ENCODE measurements around the gene FRY.

Gene FRY

GRCh38 chr13:32261567-32261966 is 230.0 kb downstream of the FRY start:
- CTCF ChIA-PET, result interaction anchor here (0.5 to 1.6 kb wide), 3 partner anchors 15 to 182 kb away, joined by 3 to 4 read pairs (median 3); no protein-coding TSS in a partner anchor
- DNase-seq, result no peak
- H3K27me3 Mint-ChIP-seq, result no peaks in the 10 kb centered on the region
- no peak overlapping the region for H3K4me3 Mint-ChIP-seq
- no peak overlapping the region for H3K27ac Mint-ChIP-seq
- H3K36me3 Mint-ChIP-seq, result no peaks in the 10 kb centered on the region
- no peaks in the 10 kb centered on the region for H3K9me3 Mint-ChIP-seq
- H3K4me1 Mint-ChIP-seq, result no peaks in the 10 kb centered on the region

- Mint-ChIP-seq H3K4me1 (no peaks in the 10 kb centered on the region), H3K27ac (no peak overlapping the region), H3K4me3 (no peak overlapping the region), H3K36me3 (no peaks in the 10 kb centered on the region), H3K27me3 (no peaks in the 10 kb centered on the region), H3K9me3 (no peaks in the 10 kb centered on the region)
- CTCF ChIA-PET, result interaction anchor here (0.5 to 1.6 kb wide), 2 partner anchors 15 to 181 kb away, joined by 3 to 4 read pairs; no protein-coding TSS in a partner anchor
- DNase-seq, result no peak
Observed at GRCh38 chr13:32262165-32262564, 230.6 kb downstream of the FRY start.

- Mint-ChIP-seq H3K27ac (no peak overlapping the region), H3K36me3 (no peaks in the 10 kb centered on the region), H3K4me1 (no peaks in the 10 kb centered on the region), H3K27me3 (no peaks in the 10 kb centered on the region), H3K9me3 (no peaks in the 10 kb centered on the region), H3K4me3 (no peak overlapping the region)
- CTCF ChIA-PET, result interaction anchor here (1.6 kb wide), 1 partner anchor 16 kb away, joined by 4 read pairs; no protein-coding TSS in a partner anchor
- DNase-seq, result no peak
Observed at GRCh38 chr13:32262619-32263018, 231.0 kb downstream of the FRY start.

GRCh38 chr13:32264407-32264806 is 232.8 kb downstream of the FRY start:
- Mint-ChIP-seq H3K27ac (no peak overlapping the region), H3K27me3 (no peaks in the 10 kb centered on the region), H3K36me3 (no peaks in the 10 kb centered on the region), H3K4me1 (no peaks in the 10 kb centered on the region), H3K4me3 (no peak overlapping the region), H3K9me3 (no peaks in the 10 kb centered on the region)
- CTCF ChIA-PET, result interaction anchor here (1.9 kb wide), 1 partner anchor 19 kb away, joined by 5 read pairs; no protein-coding TSS in a partner anchor
- no peak for DNase-seq

- Mint-ChIP-seq H3K27me3 (no peaks in the 10 kb centered on the region), H3K4me1 (no peaks in the 10 kb centered on the region), H3K9me3 (no peaks in the 10 kb centered on the region), H3K36me3 (no peaks in the 10 kb centered on the region), H3K27ac (no peak overlapping the region), H3K4me3 (no peak overlapping the region)
- no peak for DNase-seq
- CTCF ChIA-PET, result interaction anchor here (1.9 kb wide), 1 partner anchor 20 kb away, joined by 5 read pairs; no protein-coding TSS in a partner anchor
Observed at GRCh38 chr13:32265726-32266125, 234.2 kb downstream of the FRY start.

DNA sequence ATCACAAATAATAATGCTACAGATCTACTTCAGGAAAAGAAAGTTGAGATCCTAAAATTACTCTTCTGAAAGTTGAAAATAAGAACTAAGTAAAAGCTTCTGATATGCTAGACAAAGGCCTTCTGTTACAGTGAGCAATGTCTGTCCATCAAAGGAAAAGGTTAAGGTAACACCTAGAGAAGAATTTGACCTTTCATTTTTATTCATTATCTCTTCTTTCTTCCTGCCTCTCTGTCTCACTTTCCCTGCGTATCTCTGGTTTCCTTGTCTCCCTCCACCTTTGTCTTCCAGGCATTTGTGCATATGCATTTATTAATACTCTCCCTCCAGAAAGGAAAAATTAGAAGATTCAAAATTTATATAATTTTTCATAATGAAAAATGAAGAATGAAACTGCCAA is 234.6 kb downstream of the FRY start:
- Mint-ChIP-seq H3K27me3 (no peaks in the 10 kb centered on the region), H3K4me3 (no peak overlapping the region), H3K36me3 (no peaks in the 10 kb centered on the region), H3K9me3 (no peaks in the 10 kb centered on the region), H3K4me1 (no peaks in the 10 kb centered on the region), H3K27ac (no peak overlapping the region)
- DNase-seq, result no peak
- CTCF ChIA-PET, result no interaction called here

- peak; percentile 60 for DNase-seq
- H3K27ac Mint-ChIP-seq, result no peak overlapping the region
- no peaks in the 10 kb centered on the region for H3K27me3 Mint-ChIP-seq
- CTCF ChIA-PET, result interaction anchor here (0.7 to 1.9 kb wide), 9 partner anchors 13 to 357 kb away, joined by 3 to 6 read pairs (median 3); no protein-coding TSS in a partner anchor
- H3K4me1 Mint-ChIP-seq, result no peaks in the 10 kb centered on the region
- no peak overlapping the region for H3K4me3 Mint-ChIP-seq
- no peaks in the 10 kb centered on the region for H3K36me3 Mint-ChIP-seq
- no peaks in the 10 kb centered on the region for H3K9me3 Mint-ChIP-seq
Observed at GRCh38 chr13:32267836-32268439, 236.4 kb downstream of the FRY start.

GRCh38 chr13:32272021-32272683 is 240.6 kb downstream of the FRY start:
- peaks cover 1% of the 10 kb centered on the region for H3K36me3 Mint-ChIP-seq
- no peak for DNase-seq

GRCh38 chr13:32277839-32278238 is 246.3 kb downstream of the FRY start:
- H3K4me3 Mint-ChIP-seq, result no peak overlapping the region
- H3K27ac Mint-ChIP-seq, result no peak overlapping the region
- H3K9me3 Mint-ChIP-seq, result no peaks in the 10 kb centered on the region
- no peak for DNase-seq
- CTCF ChIA-PET, result no interaction called here
- H3K4me1 Mint-ChIP-seq, result no peaks in the 10 kb centered on the region
- no peaks in the 10 kb centered on the region for H3K27me3 Mint-ChIP-seq
- peaks cover 1% of the 10 kb centered on the region for H3K36me3 Mint-ChIP-seq

More at GRCh38 chr13:32272021-32272683, 240.6 kb downstream of the FRY start:
- Mint-ChIP-seq H3K27ac (no peak overlapping the region), H3K9me3 (no peaks in the 10 kb centered on the region), H3K4me3 (no peak overlapping the region), H3K4me1 (no peaks in the 10 kb centered on the region), H3K27me3 (no peaks in the 10 kb centered on the region)
- CTCF ChIA-PET, result no interaction called here

DNA sequence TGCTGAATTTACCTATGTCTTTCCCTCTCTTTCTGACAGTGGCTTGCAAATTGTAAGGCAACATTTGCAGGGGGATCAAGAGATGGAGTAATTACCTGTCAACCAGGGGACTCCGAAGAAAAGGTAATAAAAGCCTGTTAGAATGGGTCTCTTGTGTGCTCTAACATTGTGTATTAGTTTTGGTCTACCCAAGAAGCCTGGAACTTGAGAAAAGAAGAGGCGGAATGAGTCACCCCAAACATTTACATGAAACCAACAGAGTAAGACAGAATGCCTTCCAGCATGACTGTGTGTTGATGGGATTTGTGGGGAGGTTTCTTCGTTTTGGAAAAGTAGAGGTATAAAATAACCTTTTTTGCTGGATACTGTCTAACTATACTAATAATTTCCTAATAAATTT is 246.9 kb downstream of the FRY start:
- no peaks in the 10 kb centered on the region for H3K4me1 Mint-ChIP-seq
- DNase-seq, result no peak
- H3K36me3 Mint-ChIP-seq, result peaks cover 1% of the 10 kb centered on the region
- no peak overlapping the region for H3K27ac Mint-ChIP-seq
- no peaks in the 10 kb centered on the region for H3K27me3 Mint-ChIP-seq
- CTCF ChIA-PET, result no interaction called here
- H3K9me3 Mint-ChIP-seq, result no peaks in the 10 kb centered on the region
- no peak overlapping the region for H3K4me3 Mint-ChIP-seq

GRCh38 chr13:32281096-32281495 is 249.5 kb downstream of the FRY start:
- no peaks in the 10 kb centered on the region for H3K36me3 Mint-ChIP-seq
- no peak overlapping the region for H3K4me3 Mint-ChIP-seq
- H3K9me3 Mint-ChIP-seq, result no peaks in the 10 kb centered on the region

DNA sequence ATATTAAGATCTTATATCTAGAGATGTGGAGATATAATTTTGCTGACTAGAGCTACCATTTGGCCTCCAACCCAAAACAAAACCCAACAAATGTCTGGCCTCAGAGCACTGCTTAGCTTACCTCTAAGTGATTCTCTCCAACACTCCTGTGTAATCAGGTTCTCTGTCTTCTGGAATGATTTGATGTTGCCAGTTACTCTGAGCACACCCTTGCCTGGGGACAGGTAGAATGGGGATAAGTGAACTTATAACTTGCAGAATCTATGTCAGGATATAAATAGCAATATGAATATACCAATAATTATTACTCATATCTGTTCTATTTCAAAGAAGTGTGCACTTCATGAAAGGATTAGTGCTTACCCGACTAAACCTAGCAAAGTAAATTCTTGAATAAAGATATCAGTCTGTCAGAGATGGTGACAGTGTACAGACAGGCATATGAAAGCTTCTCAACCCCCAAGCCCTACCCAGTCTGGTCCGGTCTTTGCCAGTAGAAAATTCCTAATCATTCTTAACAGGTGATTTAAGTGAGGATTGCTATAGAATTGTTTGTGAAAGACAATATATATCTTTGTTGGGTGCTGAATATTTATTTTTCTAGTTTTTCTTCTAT is 250.6 kb downstream of the FRY start:
- H3K36me3 Mint-ChIP-seq, result no peaks in the 10 kb centered on the region
- no peaks in the 10 kb centered on the region for H3K9me3 Mint-ChIP-seq
- DNase-seq, result no peak
- CTCF ChIA-PET, result interaction anchor here (2.0 kb wide), 1 partner anchor 372 kb away, joined by 4 read pairs; no protein-coding TSS in a partner anchor
- no peaks in the 10 kb centered on the region for H3K4me1 Mint-ChIP-seq
- no peak overlapping the region for H3K27ac Mint-ChIP-seq
- H3K27me3 Mint-ChIP-seq, result no peaks in the 10 kb centered on the region
- H3K4me3 Mint-ChIP-seq, result no peak overlapping the region

More at GRCh38 chr13:32281096-32281495, 249.5 kb downstream of the FRY start:
- DNase-seq, result no peak
- H3K27ac Mint-ChIP-seq, result no peak overlapping the region
- CTCF ChIA-PET, result interaction anchor here (0.9 to 2.0 kb wide), 2 partner anchors 13 to 371 kb away, joined by 3 to 4 read pairs; no protein-coding TSS in a partner anchor
- no peaks in the 10 kb centered on the region for H3K4me1 Mint-ChIP-seq
- no peaks in the 10 kb centered on the region for H3K27me3 Mint-ChIP-seq

- H3K27ac Mint-ChIP-seq, result no peak overlapping the region
- no peak overlapping the region for H3K4me3 Mint-ChIP-seq
- H3K36me3 Mint-ChIP-seq, result no peaks in the 10 kb centered on the region
- H3K4me1 Mint-ChIP-seq, result no peaks in the 10 kb centered on the region
- DNase-seq, result no peak
- no peaks in the 10 kb centered on the region for H3K27me3 Mint-ChIP-seq
- CTCF ChIA-PET, result no interaction called here
- H3K9me3 Mint-ChIP-seq, result no peaks in the 10 kb centered on the region
Observed at GRCh38 chr13:32284927-32285632, 253.5 kb downstream of the FRY start.

DNA sequence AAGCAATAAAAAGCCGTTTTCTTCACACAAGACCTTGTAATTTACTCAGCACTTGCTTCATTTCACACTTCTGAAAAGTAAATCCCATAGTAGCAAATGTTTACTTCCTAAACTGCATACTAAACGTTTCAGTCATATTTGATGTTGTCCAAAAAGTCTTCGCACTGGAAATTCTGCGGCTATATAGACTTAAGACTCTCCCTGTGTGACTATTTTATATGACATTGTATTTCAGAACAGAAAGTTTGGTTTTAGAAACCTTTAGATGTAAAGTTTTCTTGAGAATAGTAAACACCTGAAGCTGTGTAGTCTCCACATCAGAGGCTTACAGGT is 254.0 kb downstream of the FRY start:
- no peak for DNase-seq

More for the DNA sequence above, 254.0 kb downstream of the FRY start:
- H3K4me1 Mint-ChIP-seq, result no peaks in the 10 kb centered on the region
- H3K27ac Mint-ChIP-seq, result no peak overlapping the region
- no peaks in the 10 kb centered on the region for H3K9me3 Mint-ChIP-seq
- CTCF ChIA-PET, result no interaction called here
- no peak overlapping the region for H3K4me3 Mint-ChIP-seq
- no peaks in the 10 kb centered on the region for H3K36me3 Mint-ChIP-seq
- H3K27me3 Mint-ChIP-seq, result no peaks in the 10 kb centered on the region

Measured in activated naive CD4-positive, alpha-beta T cell treated with anti-CD3 and anti-CD28 coated beads, Interleukin-2, amount 10 ng/mL, durations not matched to agents 7 days and 5 days (primary cell).